HG03432 (cell line): Measurements from ENCODE around the gene CIDEB.
A peak's percentile ranks its signal among the peaks of the same experiment; 100 is the strongest.
"Not testable (repeated sequence)": the region's sequence is repeated elsewhere in the genome, so short reads cannot be mapped to it uniquely, and the experiment has no call there.

Experiments used
- ATAC-seq: cut with Tn5 transposase; IDR thresholded peaks from one replicate; pipeline ENCODE4 v1.9.1; 2021; ENCODE audit warnings: mild to moderate bottlenecking, moderate library complexity; ENCODE audit not compliant: unreplicated experiment

Gene CIDEB, protein sequence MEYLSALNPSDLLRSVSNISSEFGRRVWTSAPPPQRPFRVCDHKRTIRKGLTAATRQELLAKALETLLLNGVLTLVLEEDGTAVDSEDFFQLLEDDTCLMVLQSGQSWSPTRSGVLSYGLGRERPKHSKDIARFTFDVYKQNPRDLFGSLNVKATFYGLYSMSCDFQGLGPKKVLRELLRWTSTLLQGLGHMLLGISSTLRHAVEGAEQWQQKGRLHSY

DNA sequence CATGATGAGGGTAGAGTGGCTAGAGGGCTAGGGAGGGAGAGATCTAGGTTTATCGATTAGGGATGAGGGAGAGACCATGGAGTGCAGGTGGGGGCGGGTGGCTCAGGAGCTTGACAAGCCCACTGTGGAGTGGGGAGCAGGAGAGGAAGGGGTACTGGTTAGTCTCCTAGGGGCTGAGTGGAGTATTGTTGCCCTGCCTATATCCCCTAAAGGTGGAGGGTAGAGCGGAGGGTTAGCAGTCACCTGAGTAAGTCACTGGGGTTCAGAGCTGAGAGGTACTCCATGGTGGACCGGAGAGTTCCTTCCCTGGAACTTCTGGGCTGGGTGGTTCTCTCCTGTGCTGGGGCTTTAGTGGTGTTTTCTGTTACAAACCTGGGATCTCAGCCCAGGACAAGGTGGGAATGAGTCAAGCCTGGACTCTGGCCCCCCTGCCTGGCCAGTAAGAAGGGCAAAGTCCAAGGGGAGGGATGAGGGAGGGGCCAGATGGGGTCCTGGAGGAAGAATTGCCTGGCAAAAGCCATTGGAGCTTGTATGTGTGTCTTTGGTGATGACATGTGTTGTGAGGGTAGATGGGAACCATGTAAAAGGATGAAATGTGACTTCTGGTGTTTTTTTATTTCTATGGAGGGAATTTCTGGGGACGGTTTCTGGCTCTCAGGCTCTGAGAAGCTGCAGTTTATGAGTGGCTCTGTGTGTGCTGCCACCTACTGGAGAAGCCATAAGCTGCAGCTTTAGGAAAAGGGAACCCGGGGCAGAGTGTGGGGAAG is at the start of gene CIDEB:
CIDEB (minus strand) TSS at position 403 of the 767 bp plus-strand sequence; CDS start at position 284, 119 bp downstream.
- ATAC-seq, result peak; percentile 32

DNA sequence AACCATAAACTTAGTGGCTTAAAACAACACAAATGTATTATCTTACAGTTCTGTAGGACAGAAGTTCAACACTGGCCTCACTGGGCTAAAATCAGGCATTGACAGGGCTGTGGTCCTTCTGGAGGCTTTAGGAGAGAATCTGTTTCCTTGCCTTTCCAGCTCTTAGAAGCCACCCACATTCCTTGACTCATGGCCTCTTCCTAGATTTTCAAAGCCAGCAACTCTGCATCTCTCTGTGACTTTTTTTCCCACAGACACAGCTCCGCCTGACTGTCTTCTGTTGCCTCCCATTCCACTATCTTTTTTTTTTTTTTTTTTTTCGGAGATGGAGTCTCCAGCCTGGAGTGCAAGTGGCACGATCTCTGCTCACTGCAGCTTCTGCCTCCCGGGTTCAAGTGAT is 48.4 kb upstream of the CIDEB start:
- no peak for ATAC-seq

DNA sequence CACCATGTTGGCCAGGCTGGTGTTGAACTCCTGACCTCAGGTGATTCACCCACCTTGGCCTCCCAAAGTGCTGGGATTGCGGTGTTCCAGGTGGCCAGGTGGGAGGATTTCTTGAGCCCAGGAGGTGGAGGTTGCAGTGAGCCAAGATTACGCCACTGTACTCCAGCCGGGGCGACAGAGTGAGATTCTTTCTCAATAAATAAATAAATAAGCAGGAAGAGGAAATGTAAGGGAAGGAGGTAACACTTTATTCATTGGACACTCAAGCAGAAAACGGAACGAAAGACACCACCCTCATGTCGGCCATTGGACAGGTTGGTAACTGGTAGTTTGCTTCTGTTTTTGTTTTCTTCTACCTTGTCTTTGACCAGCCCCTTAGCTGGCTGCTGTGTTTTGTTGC is 47.2 kb upstream of the CIDEB start:
- no peak for ATAC-seq

DNA sequence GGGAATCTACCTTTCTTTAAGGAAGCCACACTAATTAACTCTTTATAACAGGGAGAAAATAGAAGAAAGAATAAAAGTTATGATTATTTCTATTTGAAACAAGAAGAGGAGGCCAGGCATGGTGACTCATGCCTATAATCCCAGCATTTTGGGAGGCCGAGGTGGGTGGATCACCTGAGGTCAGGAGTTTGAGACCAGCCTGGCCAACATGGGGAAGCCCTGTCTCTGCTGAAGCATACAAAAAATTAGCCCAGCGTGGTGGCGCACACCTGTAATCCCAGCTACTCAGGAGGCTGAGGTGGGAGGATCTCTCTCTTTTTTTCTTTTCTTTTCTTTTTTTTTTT is 46.7 kb upstream of the CIDEB start:
- not testable (repeated sequence) for ATAC-seq

DNA sequence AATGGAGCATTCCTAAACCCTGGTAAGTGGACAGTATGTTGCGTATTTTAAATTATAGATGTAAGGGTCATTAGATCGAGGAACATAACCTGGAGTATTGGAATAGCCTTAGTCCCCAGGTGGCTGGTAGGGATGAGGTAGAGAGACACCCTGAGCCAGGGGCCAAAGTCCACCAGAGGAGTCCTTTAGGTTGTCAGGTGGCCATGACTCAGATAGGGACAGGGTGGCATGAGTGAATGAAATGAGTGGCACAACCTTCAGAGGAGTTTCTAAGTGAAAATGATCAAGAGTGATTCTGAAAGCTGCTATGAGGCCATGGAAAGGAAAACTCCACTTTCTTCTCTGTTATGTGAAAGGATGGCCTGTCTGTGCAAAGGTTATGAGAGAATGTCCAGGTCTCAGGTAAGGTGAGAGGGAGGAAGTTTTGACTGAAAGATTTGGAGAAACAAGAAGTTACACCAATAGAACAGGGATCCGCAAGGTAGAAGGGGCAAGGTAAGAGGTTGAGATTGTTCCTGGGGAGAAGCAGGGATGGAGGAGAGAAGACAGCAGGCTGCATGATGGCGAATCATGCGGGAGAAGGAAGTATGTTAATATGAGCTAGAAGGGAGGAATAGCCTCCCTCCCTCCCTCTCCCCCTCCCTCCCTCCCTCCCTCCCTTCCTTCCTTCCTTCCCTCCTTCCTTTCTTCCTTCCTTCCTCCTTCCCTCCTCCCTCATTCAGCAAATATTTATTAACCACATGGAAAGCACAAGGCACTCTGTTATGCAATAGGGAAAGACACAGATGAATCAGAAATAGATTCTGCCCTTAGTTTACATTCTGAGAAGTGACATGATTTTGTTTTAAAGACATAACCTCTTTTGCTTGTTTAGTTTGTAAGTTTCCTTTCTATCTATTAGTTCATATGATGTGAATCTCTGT is 46.0 kb upstream of the CIDEB start:
- ATAC-seq, result no peak

DNA sequence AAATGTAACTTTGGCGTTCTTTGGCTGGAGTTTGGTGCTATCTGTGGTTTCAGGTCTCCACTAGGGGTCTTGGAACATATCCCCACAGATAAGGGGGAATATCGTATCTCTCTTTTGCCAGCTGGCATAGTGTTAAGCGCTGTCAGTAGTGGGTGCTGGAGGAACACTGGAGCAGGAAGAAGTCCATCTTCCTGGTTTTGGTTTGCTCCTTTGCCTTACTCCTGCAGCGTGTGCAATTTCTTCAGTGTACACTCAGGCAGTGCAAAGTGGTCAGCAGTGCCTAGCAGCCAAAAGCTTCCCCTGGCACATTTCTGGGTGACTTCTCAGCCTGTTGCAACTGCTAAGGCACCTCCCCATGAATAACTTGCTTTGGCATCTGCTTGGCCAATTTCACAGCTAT is 43.7 kb upstream of the CIDEB start:
- no peak for ATAC-seq

DNA sequence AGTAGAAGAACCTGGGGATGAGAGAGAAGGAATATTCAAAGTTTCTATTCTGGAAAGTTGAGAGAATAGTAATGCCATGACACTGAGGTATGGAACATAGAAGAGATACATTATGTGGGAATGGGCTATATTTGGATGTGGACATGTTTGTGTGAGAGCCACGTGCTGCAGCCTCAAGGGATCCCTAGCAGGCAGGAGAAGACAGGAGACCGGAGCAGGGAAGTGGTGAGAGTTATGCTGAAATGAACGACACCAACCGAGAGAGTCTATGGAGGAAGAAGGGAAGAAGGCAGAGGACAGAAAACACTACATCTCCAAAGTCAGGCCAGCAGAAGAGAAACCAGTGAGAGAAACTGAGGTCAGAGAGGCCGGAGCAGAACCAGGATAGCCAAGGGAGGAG is 42.0 kb upstream of the CIDEB start:
- no peak for ATAC-seq

DNA sequence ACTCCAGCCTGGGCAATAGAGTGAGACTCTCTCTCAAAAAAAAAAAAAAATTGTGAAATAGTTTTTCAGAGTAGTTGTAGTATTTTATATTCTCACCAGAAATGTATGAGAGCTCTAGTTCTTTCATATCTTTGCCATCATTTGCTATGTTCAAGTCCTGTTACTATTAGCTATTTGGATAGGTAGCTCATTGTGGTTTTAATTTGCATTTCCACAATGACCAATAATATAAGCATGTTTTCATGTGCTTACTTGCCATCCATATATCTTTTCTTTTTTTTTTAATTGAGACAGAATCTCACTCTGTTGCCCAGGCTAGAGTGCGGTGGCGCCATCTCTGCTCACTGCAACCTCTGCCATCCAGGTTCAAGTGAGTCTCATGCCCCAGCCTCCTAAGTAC is 40.4 kb upstream of the CIDEB start:
- no peak for ATAC-seq

DNA sequence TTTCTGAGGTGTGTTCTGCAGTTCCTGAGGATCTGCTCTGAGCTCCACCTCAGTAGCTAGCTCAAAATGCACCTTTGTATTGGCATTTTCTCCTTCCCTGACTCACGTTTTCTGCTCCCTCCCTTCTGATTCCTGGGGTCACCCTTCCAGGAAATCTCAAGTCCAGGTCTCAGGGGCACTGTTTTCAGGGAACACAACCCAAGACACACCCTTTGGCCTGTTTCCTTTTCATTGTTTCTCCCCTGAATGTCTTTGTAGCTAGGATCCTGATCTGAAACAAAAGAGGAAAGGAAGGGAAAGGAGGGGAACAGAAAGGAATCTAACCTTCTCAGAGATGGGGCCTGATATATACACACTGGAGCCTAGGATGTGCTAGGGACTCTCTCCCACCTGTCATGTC is 39.4 kb upstream of the CIDEB start:
- no peak for ATAC-seq

DNA sequence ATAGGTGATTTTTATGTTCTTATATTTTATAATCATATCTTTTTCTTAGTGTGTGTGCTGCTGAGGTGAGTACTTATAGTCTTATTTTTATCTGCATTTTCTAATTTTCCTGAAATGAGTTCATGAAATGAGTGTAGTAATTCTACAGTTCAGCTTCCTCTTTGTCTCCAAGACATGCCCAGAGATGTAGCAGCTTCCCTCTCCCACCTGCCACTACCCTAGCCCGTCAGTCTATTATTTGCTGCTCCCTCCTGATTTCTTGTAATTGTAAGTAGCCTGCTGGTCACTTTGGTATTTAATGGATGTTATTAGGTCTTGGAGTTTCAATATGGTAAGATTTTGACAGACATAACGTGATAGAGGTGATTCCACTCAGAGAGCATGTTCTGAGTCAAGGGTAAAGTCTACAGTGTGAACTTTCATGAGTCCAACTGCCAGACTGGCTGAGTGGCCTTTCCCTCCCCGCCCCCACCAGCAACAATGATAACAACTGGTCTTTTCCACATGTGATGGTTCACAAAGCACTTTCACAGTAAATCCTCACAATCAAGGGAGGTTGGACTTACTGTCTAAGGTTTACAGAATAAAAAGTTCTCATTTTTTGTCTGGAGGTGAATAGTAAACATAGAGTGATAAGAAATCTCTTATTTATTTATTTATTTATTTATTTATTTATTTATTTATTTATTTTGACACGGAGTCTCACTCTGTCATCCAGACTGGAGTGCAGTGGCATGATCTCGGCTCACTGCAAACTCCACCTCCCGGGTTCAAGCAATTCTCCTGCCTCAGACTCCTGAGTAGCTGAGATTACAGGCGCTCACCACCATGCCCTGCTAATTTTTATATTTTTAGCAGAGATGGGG is 36.3 kb upstream of the CIDEB start:
- no peak for ATAC-seq

DNA sequence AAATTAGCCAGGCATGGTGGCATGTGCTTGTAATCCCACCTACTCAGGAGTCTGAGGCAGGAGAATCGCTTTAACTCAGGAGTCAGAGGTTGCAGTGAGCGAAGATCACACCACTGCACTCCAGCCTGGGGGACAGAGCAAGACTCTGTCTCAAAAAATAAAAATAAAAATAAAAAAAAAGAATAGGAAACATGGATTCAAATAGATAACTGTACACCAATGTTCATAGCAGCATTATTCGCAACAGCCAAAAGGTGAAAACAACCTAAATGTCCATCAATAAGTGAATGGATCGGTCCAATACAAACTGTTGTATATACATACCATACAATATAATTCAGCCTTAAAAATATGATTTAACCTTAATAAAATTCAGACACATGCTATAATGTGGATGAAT is 35.1 kb upstream of the CIDEB start:
- ATAC-seq, result no peak

DNA sequence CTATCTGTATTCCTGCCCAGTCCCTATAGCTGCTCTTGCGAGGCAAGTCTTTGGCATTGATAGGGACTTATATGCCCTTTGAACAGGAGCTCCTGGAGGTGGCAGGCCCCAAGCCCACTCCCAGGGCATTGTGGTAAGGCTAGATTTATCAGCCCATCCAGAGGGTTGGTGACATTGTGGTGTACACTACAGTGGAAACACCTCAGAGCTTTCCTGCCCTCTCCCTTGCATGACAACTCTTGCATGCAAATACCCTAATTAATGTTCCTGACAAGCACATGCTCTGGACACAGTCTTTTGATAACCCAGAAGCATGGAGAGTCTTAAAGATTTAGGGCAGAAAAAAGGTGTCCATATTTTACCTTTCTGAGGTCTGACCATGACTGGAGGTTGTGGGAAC is 32.8 kb upstream of the CIDEB start:
- no peak for ATAC-seq

DNA sequence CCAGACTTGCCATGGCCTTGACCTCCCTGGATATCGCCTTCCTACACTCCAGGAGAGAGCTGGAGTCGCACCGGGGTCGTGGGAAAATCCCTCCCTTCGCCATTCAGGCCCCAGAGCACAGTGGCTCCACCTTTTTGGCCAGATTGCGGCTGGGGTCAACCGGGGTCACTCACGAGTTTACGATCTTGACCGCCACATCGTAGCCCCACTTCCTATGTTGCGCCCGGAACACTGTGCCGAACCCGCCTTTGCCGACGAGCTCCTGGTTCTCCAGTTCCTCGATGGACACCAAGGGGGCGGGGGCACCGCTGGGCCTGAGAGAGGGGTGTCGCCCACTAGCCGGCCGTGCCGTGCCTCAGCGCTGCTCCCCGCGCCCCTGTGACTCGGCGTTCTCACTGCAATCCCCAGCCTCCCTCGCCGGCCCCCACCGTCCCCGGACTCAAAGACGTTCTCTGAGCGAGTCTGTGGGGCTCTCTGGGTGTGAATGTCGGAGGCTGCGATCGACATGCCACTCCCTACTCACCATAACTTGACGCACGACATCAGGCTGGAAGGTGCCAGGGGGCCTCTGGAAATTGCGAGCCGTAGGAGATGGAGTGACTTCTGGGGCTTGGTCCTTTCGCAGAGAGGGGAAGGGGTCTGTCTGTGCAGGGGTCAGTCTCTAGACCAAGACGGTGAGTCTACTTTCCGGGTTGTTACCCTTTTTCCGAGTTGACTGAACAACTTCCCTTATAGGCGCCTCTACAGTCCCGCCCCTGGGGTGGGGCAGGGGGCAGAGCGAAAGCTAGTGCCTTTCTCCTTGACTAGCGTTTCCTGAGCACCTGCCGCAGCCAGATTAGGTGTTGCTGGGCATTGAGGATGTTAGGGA is 31.7 kb upstream of the CIDEB start, which contains the start of gene RIPK3:
RIPK3 (minus strand) TSS at position 708 of the 868 bp plus-strand sequence; CDS start at position 543, 165 bp downstream.
- peak; percentile 86 for ATAC-seq

DNA sequence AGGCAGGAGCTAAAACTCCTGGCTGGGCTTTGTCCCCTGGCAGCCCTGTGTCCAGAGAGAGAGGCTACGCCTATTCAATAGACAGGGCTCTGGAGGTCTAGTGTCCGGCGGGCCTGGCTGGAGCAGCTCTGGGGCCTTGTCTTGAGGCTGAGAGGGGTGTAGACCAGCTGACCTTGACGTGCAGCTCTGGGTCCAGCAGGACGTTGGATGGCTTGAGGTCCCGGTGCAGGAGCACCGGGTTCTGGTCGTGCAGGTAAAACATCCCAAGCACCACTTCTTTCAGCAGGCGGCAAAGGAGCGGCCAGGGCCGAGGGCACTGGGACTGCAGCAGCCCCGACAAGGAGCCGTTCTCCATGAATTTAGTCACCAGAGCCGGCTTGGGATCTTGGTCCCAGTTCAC is 31.1 kb upstream of the CIDEB start:
- ATAC-seq, result no peak

DNA sequence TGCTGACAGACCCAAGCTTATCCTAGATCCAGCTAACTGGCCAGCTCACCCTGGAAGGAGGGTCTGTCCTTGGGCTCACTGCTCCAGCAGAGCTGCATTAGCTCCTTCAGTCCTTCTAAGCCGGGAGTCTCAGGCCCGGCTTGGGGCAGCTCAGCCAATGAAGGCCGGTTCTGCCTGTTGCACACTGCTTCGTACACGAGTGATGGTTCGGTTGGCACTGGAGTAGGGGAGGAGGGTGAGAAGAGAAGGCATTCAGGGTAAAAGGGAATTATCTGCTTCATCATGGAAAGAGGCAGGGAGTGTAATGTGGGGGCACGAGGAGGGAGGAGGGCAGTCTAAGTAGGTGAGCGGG is 30.0 kb upstream of the CIDEB start:
- no peak for ATAC-seq

DNA sequence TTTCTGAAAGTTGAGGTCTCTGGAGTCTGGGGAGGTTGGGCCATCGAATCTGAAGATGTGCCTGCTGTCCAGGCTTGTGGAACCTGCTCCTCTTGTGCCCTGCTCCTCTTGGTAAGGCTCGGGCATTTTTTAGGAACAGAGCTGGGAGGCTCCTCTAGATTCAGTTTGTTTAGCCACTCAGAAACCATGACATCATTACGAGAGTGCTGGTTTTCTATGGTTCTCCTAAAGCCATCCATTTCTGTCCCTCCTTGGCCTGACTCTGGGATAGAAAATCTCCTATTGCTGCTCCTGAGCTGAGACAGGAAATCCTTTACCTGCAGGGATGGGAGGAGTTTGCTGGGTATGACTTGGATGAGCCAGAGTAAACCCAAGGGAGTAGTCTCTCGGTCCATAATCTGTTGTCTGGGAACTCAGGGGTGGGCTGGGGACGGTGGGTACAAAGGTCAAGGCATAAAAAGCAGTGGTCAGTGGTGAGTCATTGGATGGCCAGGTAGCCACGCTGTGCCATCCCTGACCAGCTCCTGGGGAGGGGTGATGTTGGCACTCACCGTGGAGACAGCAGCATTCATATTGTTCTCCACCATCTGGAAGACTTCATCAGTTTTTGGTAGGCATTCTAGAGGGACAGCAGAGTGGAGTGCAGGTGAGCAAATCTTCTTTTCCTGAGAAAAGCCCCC is 29.5 kb upstream of the CIDEB start:
- no peak for ATAC-seq

DNA sequence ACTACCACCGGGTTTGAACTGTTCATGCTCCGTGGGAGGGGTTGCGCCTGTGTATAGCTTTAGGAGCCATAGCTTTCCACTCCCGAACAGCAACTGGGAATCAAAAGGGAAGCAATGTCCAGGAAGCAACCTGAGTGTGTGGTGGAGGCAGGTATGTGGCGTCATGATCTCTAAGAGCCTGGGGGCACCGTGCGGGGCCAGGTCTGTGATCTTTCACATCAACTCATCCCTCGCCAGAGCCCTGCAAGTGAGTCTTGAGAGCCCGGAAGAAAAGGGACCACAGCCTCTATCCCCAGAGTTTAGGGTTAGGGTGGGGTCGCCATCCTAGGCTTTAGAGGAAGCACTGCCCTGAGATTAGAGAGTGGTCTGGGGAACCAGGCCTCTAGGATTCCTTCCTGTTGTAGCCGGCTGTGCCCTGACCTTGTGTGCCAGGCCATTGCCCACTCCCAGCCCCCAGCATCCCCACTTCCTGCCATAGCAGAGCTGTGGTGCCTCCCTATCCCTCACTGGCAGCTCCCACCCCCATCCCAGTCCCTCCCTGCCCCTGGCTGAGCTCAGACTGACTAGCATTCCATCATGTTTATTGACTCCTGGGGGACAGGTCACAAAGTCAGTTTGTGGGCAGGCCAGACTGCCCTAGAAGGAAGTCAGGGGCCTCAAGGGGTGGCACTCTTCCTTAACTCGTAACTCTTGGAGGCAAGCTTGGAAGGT is 27.8 kb upstream of the CIDEB start:
- ATAC-seq, result no peak

DNA sequence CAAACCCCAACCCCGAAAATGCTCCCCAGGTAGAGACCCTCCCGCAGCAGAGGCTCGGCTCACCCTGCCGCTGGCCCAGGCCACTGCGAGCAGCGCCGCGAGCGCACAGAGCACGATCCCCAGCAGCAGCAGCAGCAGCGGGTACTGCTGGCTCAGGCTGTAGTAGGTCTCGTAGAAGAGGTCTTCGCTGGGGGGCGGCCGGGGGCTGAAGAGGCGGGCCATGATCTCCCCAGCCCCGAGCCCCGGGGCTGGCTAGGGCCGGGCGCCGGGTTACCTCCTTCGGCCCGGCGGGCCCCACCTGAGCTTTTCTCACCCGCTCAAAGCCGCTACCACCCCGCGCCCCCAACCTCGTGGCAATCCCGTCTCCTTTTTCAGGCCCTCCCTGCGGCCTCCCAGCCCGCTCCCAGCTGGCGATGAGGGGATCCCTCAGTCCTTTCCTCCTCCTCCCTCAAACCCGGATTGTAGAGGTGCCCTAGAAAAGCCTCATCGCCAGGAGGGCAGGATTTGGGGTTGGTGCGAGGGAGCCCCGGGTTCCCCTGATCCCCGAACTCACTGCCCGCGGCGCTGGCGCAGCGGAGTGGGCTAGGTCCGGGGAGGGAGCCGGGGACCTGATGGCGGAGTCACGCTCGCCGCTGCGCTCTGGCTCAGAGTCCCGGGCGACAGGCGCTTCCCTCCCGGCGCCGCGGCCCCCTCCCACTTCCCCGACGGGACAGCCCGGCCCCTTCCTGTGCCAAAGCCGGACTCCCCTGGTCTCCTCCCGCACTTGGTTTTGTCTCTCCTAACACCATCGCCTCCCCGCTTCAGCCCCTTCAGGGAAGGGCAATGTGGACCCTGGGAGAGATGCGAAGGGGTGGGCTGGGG is 26.9 kb upstream of the CIDEB start, which contains the start of gene ADCY4:
ADCY4 (minus strand) TSS at position 641 of the 861 bp plus-strand sequence; CDS start at position 222, 419 bp downstream.
- no peak for ATAC-seq
